RKO (cell line): ENCODE results near the gene ARL5A.
"Not testable (repeated sequence)": the region's sequence is repeated elsewhere in the genome, so short reads cannot be mapped to it uniquely, and the experiment has no call there.

Source experiments
- DNase-seq: peaks from one replicate; pipeline ENCODE4 v3.0.0-alpha.2; 2016; ENCODE audit warnings: low spot score

Gene ARL5A

GRCh38 chr2:151828143-151828889, at the start of gene ARL5A:
TSS of gene ARL5A (minus strand) at chr2:151828421. CDS start at chr2:151828176, 245 bp downstream.
- peak; percentile 92 for DNase-seq

GRCh38 chr2:151875631-151876030, 47.4 kb upstream of the ARL5A start:
- DNase-seq, result not testable (repeated sequence)

- DNase-seq, result no peak
Measured at GRCh38 chr2:151872463-151872862, 44.2 kb upstream of the ARL5A start.

GRCh38 chr2:151869291-151869690, 41.1 kb upstream of the ARL5A start:
- DNase-seq, result no peak

DNA sequence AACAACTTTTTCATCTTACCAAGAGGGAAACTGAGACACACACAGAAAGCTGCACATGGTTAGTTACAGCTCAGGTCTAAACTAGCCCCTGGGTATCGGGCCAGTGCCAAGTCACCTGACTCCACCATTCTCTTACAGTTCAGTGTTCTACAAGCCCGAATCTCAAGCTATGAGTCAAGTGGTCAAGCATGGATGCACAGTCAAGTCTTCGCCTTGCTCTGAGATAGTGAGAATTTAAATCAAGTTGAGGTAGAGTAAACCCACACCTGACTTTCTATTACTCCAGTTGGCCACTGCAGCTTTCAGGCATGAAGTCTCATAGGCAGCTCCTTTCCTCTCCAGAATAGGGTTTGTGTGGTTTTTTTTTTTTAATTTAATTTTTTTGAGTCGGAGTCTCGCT, 34.5 kb upstream of the ARL5A start:
- DNase-seq, result no peak

DNA sequence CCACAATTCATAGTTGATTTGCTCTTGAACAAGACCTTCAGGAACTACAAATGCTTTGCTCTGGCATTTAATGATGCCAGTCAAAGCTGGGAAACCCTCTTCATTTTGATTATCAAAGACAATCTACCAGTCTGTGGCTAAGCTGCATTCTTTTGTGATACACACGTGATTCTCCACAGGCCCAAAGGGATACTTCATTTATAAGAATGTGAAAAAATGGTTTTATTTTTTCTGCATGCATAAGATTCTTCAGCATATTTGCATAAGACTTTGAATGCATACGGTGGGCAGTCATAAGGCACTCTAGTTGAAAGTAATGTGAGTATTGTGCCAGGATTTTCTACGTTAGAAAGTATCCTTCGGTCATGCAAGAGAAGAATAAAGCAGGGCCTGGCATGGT, 33.0 kb upstream of the ARL5A start:
- no peak for DNase-seq

- DNase-seq, result no peak
Measured at GRCh38 chr2:151860613-151861146, 32.5 kb upstream of the ARL5A start.

DNA sequence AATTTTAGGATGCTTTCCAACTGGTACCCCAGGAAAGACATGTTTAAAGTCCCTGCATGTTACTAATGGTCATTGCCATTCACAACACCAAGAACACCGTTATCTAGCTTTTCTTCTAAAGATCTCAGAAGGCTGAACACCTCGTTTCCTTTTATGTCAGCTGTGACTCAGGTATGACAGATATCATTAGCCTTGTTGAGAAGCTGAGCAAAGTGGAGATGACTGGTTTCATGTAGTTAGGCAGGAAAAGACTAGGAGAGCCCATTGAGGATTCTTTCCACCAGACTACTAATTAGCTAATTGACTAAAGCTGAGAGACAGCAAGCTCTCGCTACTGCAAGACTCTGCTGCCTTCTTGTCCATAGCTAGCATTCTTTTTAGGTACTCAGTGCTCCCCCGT, 32.0 kb upstream of the ARL5A start:
- peak; percentile 37 for DNase-seq

- DNase-seq, result no peak
Measured at GRCh38 chr2:151857650-151858049, 29.4 kb upstream of the ARL5A start.

DNA sequence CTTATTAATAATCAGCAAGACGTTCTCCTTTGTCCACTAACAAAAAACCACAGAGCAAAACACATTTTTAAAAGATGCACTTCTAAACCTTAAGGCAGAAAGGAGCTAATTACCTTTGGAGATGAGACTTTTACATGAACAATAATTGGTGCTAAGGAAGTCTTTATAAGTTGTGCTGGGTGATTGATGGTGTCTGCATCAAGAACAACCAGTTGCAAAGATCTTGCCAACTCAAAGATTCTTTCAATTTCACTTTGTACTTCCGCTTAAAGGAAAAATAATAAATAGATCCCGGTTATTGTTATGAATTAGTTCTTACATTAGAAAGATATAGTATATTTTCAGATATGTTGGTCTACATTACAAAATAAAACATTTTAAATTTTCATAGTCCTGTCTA, 26.9 kb upstream of the ARL5A start:
- no peak for DNase-seq

GRCh38 chr2:151853070-151853758, 25.0 kb upstream of the ARL5A start:
- no peak for DNase-seq

GRCh38 chr2:151852260-151853069, 24.2 kb upstream of the ARL5A start:
- DNase-seq, result no peak

- DNase-seq, result no peak
Measured at GRCh38 chr2:151851761-151852160, 23.5 kb upstream of the ARL5A start.

- no peak for DNase-seq
Measured at GRCh38 chr2:151849413-151850010, 21.3 kb upstream of the ARL5A start.

DNA sequence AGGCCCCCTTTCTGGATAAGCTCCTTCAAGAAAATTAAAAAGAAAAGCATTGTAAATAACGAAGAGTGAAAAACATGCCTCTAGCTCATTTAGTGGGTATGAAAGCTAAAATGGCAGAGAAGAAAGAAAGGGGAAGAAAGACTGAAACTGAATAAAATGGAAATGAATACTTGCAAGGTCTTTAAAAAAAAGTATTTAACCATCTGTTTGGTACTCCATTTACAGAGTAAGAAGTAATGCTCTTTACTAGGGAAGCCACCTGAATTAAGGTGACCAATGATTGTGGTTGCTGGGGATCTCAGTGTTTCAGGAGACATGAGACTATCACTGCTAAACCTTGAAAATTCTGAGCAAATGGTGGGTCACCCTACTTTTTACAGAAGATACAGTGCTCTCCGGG, 17.7 kb upstream of the ARL5A start:
- no peak for DNase-seq

GRCh38 chr2:151845481-151845880, 17.3 kb upstream of the ARL5A start:
- no peak for DNase-seq

DNA sequence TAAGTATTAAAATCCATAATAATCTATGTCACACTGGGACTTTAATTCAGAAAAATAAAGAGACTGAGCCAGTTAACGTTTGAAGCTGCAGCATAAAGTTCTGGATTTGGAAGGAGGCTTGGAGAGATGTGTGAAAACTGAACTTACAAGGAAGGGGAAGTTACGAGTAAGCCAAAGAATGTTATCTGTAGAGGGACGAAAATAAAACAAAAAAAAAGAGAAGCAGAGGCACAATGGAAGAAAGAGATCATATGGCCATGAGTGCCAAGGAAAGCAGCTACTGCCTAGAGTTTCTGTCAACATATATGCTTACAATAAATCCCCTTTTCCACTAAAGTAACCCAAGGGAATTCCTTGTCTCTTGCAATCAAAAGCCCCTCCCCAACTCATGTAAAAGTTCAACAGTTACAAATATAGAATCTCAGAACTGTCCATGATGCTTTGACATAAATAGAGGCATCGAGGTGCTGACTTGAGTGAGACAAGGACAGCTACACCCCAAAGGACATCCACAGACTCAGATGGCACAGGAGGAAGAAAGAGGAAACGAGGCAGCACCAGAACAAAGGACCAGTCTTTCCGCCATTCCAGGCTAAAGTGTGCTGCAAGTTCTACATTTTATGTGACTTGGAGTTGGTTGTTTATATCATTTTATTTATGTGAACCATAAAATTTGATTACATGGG, 16.1 kb upstream of the ARL5A start:
- no peak for DNase-seq

GRCh38 chr2:151843691-151844061, 15.5 kb upstream of the ARL5A start:
- DNase-seq, result no peak

GRCh38 chr2:151842830-151843690, 14.8 kb upstream of the ARL5A start:
- DNase-seq, result no peak

- DNase-seq, result no peak
Measured at GRCh38 chr2:151841047-151841424, 12.8 kb upstream of the ARL5A start.
